Measurements from ENCODE around the gene CAMP. TPM values are rescaled to one million over a fixed set of nuclear protein-coding genes. Genes with fewer than 3 reads are reported as not detected.

CAMP gene
- total and polyA plus RNA-seq, 2 of the 13 experiments (the other 11 are each of a cell fraction or from before 2014, with no cell fraction given), result not detected

DNA sequence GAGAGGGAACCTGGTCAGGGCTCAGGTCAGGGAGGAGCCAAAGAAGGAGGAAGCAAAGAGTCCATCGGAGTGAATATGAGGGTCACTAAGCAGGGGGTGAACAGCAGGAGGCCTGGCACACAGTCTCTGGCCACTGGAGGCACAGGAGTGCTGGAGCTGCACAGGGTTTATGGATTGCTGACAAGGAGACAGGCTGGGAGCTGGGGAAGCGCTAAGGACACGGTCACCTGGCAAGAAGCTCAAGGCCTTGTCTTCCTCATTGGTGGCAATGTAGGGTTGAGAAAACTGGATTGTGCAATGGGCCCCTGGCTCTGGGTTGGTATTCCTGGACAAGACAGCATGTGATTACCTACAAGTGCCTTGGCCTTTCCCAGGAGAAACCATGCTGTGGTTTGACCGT is 5.8 kb upstream of the CAMP start:
- ChIA-PET POLR2A (interaction anchor here (1.0 kb wide), 1 partner anchor 10 kb away, joined by 3 read pairs; no protein-coding TSS in a partner anchor), CTCF (ENCODE audit: low intra/inter-chr PET ratio, low total read pairs) (no interaction called here)
- in situ Hi-C loops (cut with HindIII; ENCODE audit: extremely low pct_ligation_motif_present, low pct_unique_long_range_greater_than_20kb) (no loop called here), intact Hi-C loops (cut with micrococcal nuclease; ENCODE audit: unreplicated experiment) (no loop called here)
- no peak for DNase-seq (ENCODE audit: low spot score)
- H3K79me2 ChIP-seq (ENCODE audit: insufficient read depth, low read length), result no peaks in the 10 kb centered on the region
- H3K27ac ChIP-seq (ENCODE audit: extremely low read length, insufficient read depth, low read length), result no peak overlapping the region
- H3K9me3 ChIP-seq (ENCODE audit: low read length), result no peaks in the 10 kb centered on the region
- H3K4me1 ChIP-seq (ENCODE audit: insufficient read depth, low read length), result peaks cover 59% of the 10 kb centered on the region
- H4K20me1 ChIP-seq (ENCODE audit: insufficient read depth, low read length), result no peaks in the 10 kb centered on the region
- no peak overlapping the region for H2AFZ ChIP-seq (ENCODE audit: low read length)
- H3K4me3 ChIP-seq (replicated peaks in 1 of 3; ENCODE audit: insufficient read depth in 1 of 3, low read depth in 2 of 3, low read length in 3 of 3), result no peak overlapping the region
- no peaks in the 10 kb centered on the region for H3K36me3 ChIP-seq (replicated peaks in 1 of 2; ENCODE audit: control insufficient read depth in 1 of 2, insufficient read depth in 2 of 2, low read length in 2 of 2)
- peak; percentile 45 for ATAC-seq
- WGBS (ENCODE audit: low lambda C conversion rate), result 55% methylated on average over 3 of the region's 4 CpGs
- no peak overlapping the region for H3K9ac ChIP-seq (ENCODE audit: insufficient read depth, low read depth, low read length)
- TF ChIP-seq ZNF768 (CRISPR knock-in tag; IDR thresholded peaks at IDR 0.05), result peak; percentile 73
- TF ChIP-seq, protein P1, sequence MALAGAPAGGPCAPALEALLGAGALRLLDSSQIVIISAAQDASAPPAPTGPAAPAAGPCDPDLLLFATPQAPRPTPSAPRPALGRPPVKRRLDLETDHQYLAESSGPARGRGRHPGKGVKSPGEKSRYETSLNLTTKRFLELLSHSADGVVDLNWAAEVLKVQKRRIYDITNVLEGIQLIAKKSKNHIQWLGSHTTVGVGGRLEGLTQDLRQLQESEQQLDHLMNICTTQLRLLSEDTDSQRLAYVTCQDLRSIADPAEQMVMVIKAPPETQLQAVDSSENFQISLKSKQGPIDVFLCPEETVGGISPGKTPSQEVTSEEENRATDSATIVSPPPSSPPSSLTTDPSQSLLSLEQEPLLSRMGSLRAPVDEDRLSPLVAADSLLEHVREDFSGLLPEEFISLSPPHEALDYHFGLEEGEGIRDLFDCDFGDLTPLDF (CRISPR knock-in tag; IDR thresholded peaks at IDR 0.05), result no peak
- peak; percentile 73 for TF ChIP-seq CEBPB (IDR thresholded peaks at IDR 0.05; ENCODE audit: borderline replicate concordance, low read depth, low read length)
- no peak for TF ChIP-seq SMARCC2 (IDR thresholded peaks at IDR 0.05)
- 0 out of 2 replicates have a peak, but pooled peaks have one; percentile 7 for TF ChIP-seq CEBPG (CRISPR knock-in tag; IDR thresholded peaks at IDR 0.05)
- TF ChIP-seq, protein P2, sequence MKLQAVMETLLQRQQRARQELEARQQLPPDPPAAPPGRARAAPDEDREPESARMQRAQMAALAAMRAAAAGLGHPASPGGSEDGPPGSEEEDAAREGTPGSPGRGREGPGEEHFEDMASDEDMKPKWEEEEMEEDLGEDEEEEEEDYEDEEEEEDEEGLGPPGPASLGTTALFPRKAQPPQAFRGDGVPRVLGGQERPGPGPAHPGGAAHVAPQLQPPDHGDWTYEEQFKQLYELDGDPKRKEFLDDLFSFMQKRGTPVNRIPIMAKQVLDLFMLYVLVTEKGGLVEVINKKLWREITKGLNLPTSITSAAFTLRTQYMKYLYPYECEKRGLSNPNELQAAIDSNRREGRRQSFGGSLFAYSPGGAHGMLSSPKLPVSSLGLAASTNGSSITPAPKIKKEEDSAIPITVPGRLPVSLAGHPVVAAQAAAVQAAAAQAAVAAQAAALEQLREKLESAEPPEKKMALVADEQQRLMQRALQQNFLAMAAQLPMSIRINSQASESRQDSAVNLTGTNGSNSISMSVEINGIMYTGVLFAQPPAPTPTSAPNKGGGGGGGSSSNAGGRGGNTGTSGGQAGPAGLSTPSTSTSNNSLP (IDR thresholded peaks at IDR 0.05; ENCODE audit: low read depth, low read length), result no peak
- no peak for TF ChIP-seq CCAR2 (optimal IDR thresholded peaks at IDR 0.05; ENCODE audit: low read depth, low read length)
- BruUV-seq (replicated peaks), result no TSS peak
- no peaks in the 10 kb centered on the region; a peak in 2 of 5 replicates for H3K27me3 ChIP-seq (ENCODE audit: control insufficient read depth in 1 of 2, insufficient read depth in 2 of 2, low read length in 2 of 2)
- peak overlapping the region; percentile 2; the same call in 1 of the 2 replicates for H3K4me2 ChIP-seq (ENCODE audit: low read depth, low read length)
- no peak for FAIRE-seq

All from HepG2 (cell line).